ENCODE results near the gene SEMA3E.

The SEMA3E gene

GRCh38 chr7:83486957-83487356 lies 162.0 kb downstream of the SEMA3E start:
- POLR2A ChIA-PET = no interaction called here

More at GRCh38 chr7:83486957-83487356, 162.0 kb downstream of the SEMA3E start:
- H3K27ac ChIP-seq (ENCODE audit: extremely low read depth, low read depth, low read length) = no peak overlapping the region
- no peaks in the 10 kb centered on the region for H3K4me1 ChIP-seq (ENCODE audit: control insufficient read depth, insufficient read depth, low read length)
- H3K9me3 ChIP-seq (ENCODE audit: control insufficient read depth, insufficient read depth, low read depth, low read length) = no peaks in the 10 kb centered on the region
- CTCF ChIA-PET = no interaction called here
- H3K4me3 ChIP-seq (ENCODE audit: low read depth, low read length) = no peak overlapping the region
- TF ChIP-seq PATZ1 (tag by site-specific recombination; IDR thresholded peaks at IDR 0.05) (no peak), KLF9 (tag by site-specific recombination; IDR thresholded peaks at IDR 0.05; ENCODE audit: low read depth) (no peak), HOXA7 (CRISPR knock-in tag; IDR thresholded peaks at IDR 0.05; ENCODE audit: borderline replicate concordance) (no peak), ZNF133 (tag by site-specific recombination; IDR thresholded peaks at IDR 0.05) (no peak), INSM2 (tag by site-specific recombination; IDR thresholded peaks at IDR 0.05) (no peak), ZBTB8A (tag by site-specific recombination; IDR thresholded peaks at IDR 0.05) (no peak), REST (tag by site-specific recombination; IDR thresholded peaks at IDR 0.05) (no peak), ZBTB11 (tag by site-specific recombination; conservative IDR thresholded peaks at IDR 0.05; ENCODE audit: low read depth) (no peak), ZBTB48 (tag by site-specific recombination; IDR thresholded peaks at IDR 0.05) (no peak), ZBTB10 (tag by site-specific recombination; IDR thresholded peaks at IDR 0.05) (no peak), SCRT2 (tag by site-specific recombination; IDR thresholded peaks at IDR 0.05) (no peak), ZNF530 (tag by site-specific recombination; IDR thresholded peaks at IDR 0.05; ENCODE audit: low read depth) (no peak)
- H3K36me3 ChIP-seq (ENCODE audit: control insufficient read depth in 2 of 2, insufficient read depth in 1 of 2, low read length in 2 of 2) = no peaks in the 10 kb centered on the region
